ENCODE results near the gene KCNK3.

- TF ChIP-seq POLR2A (IDR thresholded peaks at IDR 0.05; ENCODE audit: low read length) (no peak), GATA1 (IDR thresholded peaks at IDR 0.05; ENCODE audit: low read depth, low read length) (no peak)
These were observed 14.3 kb downstream of the KCNK3 start for GRCh38 chr2:26706616-26707473.

Data from erythroblast (primary cell).